OCI-M2 (cell line): ENCODE results near the gene RAB10.
"Not testable (repeated sequence)": the region's sequence is repeated elsewhere in the genome, so short reads cannot be mapped to it uniquely, and the experiment has no call there.

Experiments
- DNase-seq: peaks from one replicate; lab custom pipeline; 2025; ENCODE audit not compliant: unreplicated experiment; lab: John Stamatoyannopoulos, UW

The RAB10 gene

GRCh38 chr2:26054598-26055348 is 20.9 kb downstream of the RAB10 start:
- no peak for DNase-seq

DNA sequence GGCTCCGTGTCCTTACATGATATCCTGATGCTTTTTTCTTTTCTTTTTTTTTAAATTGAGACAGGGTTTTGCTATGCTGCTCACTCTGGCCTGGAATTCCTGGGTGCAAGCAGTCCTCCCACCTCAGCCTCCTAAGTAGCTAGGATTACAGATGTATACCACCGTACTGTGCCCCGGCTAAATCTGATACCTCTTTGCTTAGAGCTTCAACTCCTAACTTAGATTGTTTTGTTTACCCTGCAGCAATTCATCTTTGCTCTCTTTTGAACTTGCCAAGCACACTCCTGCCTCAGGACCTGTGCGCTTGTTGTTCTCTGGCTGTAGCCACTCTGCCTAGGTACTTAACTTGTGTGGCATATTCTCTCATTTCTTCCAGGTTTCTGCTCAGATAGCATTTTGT is 24.5 kb downstream of the RAB10 start:
- no peak for DNase-seq

DNA sequence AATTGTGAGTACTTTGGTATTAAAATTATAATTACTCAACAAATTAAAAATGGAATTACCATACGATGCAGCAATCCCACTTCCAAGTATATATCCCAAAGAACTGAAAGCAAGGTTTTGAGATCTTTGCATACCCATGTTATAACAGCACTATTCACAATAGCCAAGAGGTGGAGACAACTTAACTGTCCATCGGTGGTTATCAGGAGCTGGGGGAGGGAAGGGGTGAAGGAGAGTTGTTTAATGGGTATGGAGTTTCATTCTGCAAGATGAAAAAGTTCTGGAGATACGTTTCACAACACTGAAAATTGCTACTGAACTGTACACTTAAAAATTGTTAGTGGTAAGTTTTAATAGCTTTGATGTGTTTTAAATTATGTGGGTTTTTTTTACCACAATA is 25.7 kb downstream of the RAB10 start:
- no peak for DNase-seq

- DNase-seq, result no peak
These were observed 27.7 kb downstream of the RAB10 start for GRCh38 chr2:26061539-26061938.

- DNase-seq, result no peak
These were observed 31.0 kb downstream of the RAB10 start for GRCh38 chr2:26064846-26065245.

GRCh38 chr2:26067186-26067974 is 33.5 kb downstream of the RAB10 start:
- DNase-seq, result no peak

GRCh38 chr2:26067980-26068507 is 34.2 kb downstream of the RAB10 start:
- no peak for DNase-seq

DNA sequence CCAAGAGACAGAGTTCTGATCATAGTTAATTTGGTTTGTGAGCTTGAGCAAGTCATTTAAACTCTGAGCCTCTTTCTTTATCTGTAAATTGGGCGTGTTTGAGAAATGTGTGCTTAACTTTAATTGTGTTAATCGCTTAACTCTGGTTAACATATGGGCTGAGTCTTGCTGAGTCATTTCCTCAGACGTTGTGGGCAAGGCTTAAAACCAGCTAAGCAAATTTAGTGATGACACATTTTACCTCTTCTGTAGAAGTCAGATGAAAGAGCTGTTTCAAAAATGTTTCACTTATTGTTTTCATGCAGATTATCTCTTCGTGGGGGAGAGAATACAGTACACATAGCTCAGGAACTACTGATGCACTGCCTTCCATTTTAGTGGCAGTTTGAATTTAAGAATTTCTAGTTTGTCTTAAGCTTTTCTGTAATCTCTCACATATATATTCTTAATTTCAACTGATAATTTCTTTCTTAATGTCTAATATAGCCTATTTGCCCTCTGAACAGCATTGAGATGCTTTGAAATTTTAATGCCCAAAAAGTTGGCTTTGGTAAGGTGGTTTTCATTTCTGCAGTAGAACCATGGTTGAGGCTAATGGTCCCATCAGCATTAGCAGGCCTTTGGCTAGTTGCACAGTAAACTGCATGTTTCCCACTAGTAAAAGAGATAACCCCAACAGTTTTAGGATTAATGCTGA is 34.9 kb downstream of the RAB10 start:
- DNase-seq, result peak; percentile 43

- DNase-seq, result no peak
These were observed 36.8 kb downstream of the RAB10 start for GRCh38 chr2:26070730-26071129.

- no peak for DNase-seq
These were observed 39.3 kb downstream of the RAB10 start for GRCh38 chr2:26072925-26073768.

DNA sequence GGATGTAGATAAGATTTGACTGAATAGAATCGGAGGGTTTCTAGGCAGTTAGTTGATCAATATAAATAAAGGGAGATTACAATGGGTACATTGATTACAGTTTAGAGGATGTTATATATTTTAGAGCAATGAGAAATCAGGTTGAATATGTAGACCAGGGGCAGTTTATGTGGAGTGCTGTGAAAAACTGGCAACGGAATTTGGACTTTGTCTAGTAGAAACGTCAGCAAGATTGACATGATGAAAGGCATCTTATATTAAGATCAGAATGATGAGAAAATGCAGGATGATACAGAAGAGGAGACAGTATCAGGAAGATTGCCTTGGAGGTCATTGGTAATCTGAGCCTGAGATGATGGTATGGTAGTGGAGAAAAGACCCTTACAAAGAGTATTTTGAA is 39.9 kb downstream of the RAB10 start:
- DNase-seq, result no peak

- DNase-seq, result no peak
These were observed 40.8 kb downstream of the RAB10 start for GRCh38 chr2:26074676-26075075.

DNA sequence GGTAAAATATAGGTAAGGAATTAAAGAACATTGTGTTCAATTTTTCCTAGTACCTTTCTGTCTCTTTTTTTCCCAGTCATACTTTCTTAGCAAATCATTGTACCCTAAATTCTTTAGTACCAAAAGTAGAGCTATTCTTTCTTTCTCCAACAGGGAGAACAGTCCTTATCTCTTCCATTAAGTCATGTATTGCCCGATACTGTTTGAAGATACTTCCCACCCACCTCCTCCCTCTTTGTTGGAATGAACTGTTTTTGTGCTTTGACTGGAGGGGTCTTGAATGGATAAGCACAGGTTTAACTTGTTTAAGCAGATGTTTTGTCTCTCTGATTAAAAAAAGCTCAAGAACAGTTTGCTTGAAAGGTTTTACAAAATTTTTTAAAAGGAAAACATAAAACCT is 41.3 kb downstream of the RAB10 start:
- DNase-seq, result no peak

DNA sequence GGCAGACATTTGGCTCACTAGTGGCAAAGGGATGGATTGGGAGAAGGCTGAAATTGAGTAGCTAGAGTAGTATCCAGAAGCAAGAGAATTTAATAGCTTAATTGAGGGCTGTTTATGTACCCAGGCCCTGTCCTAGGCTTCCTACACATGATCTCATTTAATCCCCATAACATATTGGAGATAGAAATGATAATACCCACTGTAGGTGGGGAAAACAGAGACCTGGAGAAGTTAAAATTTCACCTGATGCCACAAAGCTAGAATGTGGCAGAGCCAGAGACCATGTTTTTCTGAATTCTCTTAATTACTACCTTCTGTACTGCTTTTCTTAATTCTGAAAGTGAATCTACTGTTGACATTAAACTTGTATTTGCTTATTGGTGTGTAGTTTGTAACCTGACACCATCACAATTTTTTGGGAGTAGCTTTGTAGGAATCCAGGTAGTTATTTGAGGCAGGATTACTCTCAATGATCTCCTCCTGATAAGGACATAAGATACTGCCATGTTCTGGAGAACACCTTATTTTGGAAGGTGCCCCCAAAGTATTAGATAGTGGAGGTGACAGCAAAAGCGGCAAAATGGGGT is 42.2 kb downstream of the RAB10 start:
- no peak for DNase-seq

- DNase-seq, result no peak
These were observed 43.4 kb downstream of the RAB10 start for GRCh38 chr2:26077291-26077690.

- no peak for DNase-seq
These were observed 45.1 kb downstream of the RAB10 start for GRCh38 chr2:26078939-26079338.

- DNase-seq, result no peak
These were observed 46.5 kb downstream of the RAB10 start for GRCh38 chr2:26080356-26080755.

DNA sequence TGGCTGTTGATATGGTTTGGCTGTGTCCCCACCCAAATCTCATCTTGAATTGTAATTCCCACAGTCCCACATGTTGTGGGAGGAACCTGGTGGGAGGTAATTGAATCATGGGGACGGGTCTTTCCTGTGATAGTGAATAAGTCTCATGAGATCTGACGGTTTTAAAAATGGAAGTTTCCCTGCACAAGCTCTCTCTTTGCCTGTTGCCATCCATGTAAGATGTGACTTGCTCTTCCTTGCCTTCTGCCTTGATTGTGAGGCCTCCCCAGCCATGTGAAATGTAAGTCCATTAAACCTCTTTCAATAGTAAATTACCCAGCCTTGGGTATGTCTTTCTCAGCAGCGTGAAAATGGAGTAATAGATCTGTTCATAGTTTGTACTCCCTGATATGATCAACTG is 47.0 kb downstream of the RAB10 start:
- DNase-seq, result not testable (repeated sequence)

- no peak for DNase-seq
These were observed 47.7 kb downstream of the RAB10 start for GRCh38 chr2:26081556-26081955.

- no peak for DNase-seq
These were observed 52.3 kb downstream of the RAB10 start for GRCh38 chr2:26086155-26086637.
